ENCODE data around the gene CORO6. TPM values are rescaled to one million over a fixed set of nuclear protein-coding genes. Genes with fewer than 3 reads are reported as not detected.

CORO6 gene
- total and polyA plus RNA-seq, 2 experiments from 2014 or later = 2.6 to 5.2 TPM

DNA sequence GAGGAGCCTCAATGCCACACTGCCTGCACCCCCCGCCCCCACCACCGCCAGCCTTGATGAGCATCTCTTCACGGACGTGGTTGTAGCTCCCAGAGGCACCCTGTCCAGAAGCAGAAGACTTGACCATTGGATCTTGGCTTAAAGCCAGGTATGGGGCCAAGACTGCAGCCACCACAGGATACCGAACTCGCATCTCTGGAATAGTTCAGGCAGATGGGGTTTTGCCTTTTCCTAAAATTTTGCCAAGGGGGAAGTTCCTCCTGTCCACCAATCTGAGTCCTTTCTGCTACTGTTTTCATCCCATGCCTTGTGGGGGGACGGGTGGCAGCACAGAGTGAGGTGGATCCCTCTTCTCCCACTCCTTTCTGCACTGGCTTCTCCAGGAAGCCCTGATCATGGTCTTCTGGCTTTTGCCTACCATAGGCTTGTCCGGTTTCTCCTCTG is 939 bp downstream of the CORO6 start:
- Mint-ChIP-seq H3K4me1 (peaks cover 37% of the 10 kb centered on the region), H3K9me3 (no peaks in the 10 kb centered on the region; the same call in 2 of the 3 replicates), H3K4me3 (peak overlapping the region; percentile 72), H3K27me3 (ENCODE audit: insufficient read depth, low read depth, poor library complexity) (peaks cover 46% of the 10 kb centered on the region), H3K27ac (no peak overlapping the region), H3K36me3 (ENCODE audit: low read depth) (no peaks in the 10 kb centered on the region; the same call in 2 of the 3 replicates)
- H3F3A ChIP-seq (replicated peaks; ENCODE audit: low read depth) = no peaks in the 10 kb centered on the region; the same call in 1 of the 2 replicates
- H3K27ac ChIP-seq (ENCODE audit: low read depth) = no peak overlapping the region
- H3K27me3 ChIP-seq (ENCODE audit: insufficient read depth) = peaks cover 68% of the 10 kb centered on the region
- H3K36me3 ChIP-seq (ENCODE audit: insufficient read depth) = no peaks in the 10 kb centered on the region
- peak overlapping the region; percentile 93 for H3K4me2 ChIP-seq
- DNase-seq (ENCODE audit: low spot score) (no peak), ATAC-seq (no peak)
- peak overlapping the region; percentile 89 for H3K4me3 ChIP-seq
- peaks cover 24% of the 10 kb centered on the region for H3K4me1 ChIP-seq (ENCODE audit: insufficient read depth)
- TF ChIP-seq, protein P1, sequence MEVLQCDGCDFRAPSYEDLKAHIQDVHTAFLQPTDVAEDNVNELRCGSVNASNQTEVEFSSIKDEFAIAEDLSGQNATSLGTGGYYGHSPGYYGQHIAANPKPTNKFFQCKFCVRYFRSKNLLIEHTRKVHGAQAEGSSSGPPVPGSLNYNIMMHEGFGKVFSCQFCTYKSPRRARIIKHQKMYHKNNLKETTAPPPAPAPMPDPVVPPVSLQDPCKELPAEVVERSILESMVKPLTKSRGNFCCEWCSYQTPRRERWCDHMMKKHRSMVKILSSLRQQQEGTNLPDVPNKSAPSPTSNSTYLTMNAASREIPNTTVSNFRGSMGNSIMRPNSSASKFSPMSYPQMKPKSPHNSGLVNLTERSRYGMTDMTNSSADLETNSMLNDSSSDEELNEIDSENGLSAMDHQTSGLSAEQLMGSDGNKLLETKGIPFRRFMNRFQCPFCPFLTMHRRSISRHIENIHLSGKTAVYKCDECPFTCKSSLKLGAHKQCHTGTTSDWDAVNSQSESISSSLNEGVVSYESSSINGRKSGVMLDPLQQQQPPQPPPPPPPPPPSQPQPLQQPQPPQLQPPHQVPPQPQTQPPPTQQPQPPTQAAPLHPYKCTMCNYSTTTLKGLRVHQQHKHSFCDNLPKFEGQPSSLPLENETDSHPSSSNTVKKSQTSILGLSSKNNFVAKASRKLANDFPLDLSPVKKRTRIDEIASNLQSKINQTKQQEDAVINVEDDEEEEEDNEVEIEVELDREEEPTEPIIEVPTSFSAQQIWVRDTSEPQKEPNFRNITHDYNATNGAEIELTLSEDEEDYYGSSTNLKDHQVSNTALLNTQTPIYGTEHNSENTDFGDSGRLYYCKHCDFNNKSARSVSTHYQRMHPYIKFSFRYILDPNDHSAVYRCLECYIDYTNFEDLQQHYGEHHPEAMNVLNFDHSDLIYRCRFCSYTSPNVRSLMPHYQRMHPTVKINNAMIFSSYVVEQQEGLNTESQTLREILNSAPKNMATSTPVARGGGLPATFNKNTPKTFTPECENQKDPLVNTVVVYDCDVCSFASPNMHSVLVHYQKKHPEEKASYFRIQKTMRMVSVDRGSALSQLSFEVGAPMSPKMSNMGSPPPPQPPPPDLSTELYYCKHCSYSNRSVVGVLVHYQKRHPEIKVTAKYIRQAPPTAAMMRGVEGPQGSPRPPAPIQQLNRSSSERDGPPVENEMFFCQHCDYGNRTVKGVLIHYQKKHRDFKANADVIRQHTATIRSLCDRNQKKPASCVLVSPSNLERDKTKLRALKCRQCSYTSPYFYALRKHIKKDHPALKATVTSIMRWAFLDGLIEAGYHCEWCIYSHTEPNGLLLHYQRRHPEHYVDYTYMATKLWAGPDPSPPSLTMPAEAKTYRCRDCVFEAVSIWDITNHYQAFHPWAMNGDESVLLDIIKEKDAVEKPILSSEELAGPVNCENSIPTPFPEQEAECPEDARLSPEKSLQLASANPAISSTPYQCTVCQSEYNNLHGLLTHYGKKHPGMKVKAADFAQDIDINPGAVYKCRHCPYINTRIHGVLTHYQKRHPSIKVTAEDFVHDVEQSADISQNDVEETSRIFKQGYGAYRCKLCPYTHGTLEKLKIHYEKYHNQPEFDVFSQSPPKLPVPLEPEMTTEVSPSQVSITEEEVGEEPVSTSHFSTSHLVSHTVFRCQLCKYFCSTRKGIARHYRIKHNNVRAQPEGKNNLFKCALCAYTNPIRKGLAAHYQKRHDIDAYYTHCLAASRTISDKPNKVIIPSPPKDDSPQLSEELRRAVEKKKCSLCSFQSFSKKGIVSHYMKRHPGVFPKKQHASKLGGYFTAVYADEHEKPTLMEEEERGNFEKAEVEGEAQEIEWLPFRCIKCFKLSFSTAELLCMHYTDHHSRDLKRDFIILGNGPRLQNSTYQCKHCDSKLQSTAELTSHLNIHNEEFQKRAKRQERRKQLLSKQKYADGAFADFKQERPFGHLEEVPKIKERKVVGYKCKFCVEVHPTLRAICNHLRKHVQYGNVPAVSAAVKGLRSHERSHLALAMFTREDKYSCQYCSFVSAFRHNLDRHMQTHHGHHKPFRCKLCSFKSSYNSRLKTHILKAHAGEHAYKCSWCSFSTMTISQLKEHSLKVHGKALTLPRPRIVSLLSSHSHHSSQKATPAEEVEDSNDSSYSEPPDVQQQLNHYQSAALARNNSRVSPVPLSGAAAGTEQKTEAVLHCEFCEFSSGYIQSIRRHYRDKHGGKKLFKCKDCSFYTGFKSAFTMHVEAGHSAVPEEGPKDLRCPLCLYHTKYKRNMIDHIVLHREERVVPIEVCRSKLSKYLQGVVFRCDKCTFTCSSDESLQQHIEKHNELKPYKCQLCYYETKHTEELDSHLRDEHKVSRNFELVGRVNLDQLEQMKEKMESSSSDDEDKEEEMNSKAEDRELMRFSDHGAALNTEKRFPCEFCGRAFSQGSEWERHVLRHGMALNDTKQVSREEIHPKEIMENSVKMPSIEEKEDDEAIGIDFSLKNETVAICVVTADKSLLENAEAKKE (CRISPR knock-in tag; IDR thresholded peaks at IDR 0.05) = no peak
- no peak overlapping the region for H2AFZ ChIP-seq
- no peaks in the 10 kb centered on the region for H3K79me2 ChIP-seq (replicated peaks; ENCODE audit: insufficient read depth)
- 0 out of 2 replicates have a peak, but pooled peaks cover 4% of the 10 kb centered on the region for H3K9me2 ChIP-seq (ENCODE audit: insufficient read depth)
- H4K20me1 ChIP-seq (replicated peaks; ENCODE audit: insufficient read depth) = no peaks in the 10 kb centered on the region; the same call in 1 of the 2 replicates

DNA sequence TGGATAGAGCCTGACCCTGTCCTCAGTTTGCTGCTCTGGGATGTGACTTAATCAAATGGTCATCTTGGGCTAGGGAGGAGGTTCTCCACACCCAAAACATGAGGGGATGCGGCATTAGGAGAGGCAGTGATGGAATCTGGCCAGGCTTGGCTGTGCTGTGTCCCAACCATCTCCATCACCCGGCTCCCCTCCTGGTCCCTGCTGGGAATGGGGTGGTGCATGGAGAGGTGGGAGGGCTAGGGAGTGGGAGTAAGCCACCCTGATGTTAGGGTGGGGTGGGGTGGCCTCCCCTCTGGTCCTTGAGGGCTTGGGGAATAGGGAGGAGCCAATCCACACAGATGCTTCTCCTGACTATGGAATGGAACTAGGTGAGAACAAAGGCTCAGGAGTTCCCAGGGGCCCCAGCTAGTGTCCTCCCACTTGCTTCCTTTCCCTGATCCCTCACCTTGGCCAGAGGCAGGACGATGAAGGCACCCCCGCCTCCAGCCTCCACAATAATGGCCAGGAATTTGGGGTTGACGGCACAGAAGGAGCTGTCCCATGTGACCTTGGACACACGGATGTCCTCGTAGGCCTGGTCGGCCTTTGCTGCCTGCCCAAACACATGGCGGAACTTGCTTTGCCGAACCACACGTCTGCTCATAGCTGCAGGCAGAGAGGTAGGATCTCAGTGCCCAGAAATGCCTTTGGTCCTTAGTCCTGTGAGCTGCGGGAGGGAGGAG is 1.8 kb downstream of the CORO6 start:
- ATAC-seq = no peak
- H3K27ac Mint-ChIP-seq = no peak overlapping the region
- H3K4me1 Mint-ChIP-seq = peaks cover 42% of the 10 kb centered on the region
- peaks cover 4% of the 10 kb centered on the region; the same call in 1 of the 2 replicates for H3F3A ChIP-seq (replicated peaks; ENCODE audit: low read depth)
- peaks cover 76% of the 10 kb centered on the region for H3K27me3 ChIP-seq (ENCODE audit: insufficient read depth)
- H3K27ac ChIP-seq (ENCODE audit: low read depth) = no peak overlapping the region
- no peak overlapping the region for H2AFZ ChIP-seq
- H3K9me2 ChIP-seq (ENCODE audit: insufficient read depth) = 0 out of 2 replicates have a peak, but pooled peaks cover 4% of the 10 kb centered on the region
- peaks cover 5% of the 10 kb centered on the region; the same call in 1 of the 2 replicates for H4K20me1 ChIP-seq (replicated peaks; ENCODE audit: insufficient read depth)
- H3K4me3 Mint-ChIP-seq = no peak overlapping the region; the same call in 2 of the 3 replicates
- no peak overlapping the region for H3K4me2 ChIP-seq
- DNase-seq (ENCODE audit: low spot score) = no peak
- H3K36me3 ChIP-seq (ENCODE audit: insufficient read depth) = no peaks in the 10 kb centered on the region
- peaks cover 54% of the 10 kb centered on the region for H3K27me3 Mint-ChIP-seq (ENCODE audit: insufficient read depth, low read depth, poor library complexity)
- no peaks in the 10 kb centered on the region; the same call in 2 of the 3 replicates for H3K36me3 Mint-ChIP-seq (ENCODE audit: low read depth)
- H3K4me3 ChIP-seq = no peak overlapping the region
- H3K9me3 Mint-ChIP-seq = no peaks in the 10 kb centered on the region; the same call in 2 of the 3 replicates
- no peaks in the 10 kb centered on the region for H3K79me2 ChIP-seq (replicated peaks; ENCODE audit: insufficient read depth)
- H3K4me1 ChIP-seq (ENCODE audit: insufficient read depth) = peaks cover 30% of the 10 kb centered on the region
- TF ChIP-seq ZNF114 (CRISPR knock-in tag; IDR thresholded peaks at IDR 0.05) (no peak), EZH2 (IDR thresholded peaks at IDR 0.05; ENCODE audit: low read depth, unreplicated experiment) (no peak), POLR2AphosphoS5 (IDR thresholded peaks at IDR 0.05; ENCODE audit: low read depth) (no peak), NANOG (IDR thresholded peaks at IDR 0.05; ENCODE audit: borderline replicate concordance) (no peak)
- TF ChIP-seq, protein P2, sequence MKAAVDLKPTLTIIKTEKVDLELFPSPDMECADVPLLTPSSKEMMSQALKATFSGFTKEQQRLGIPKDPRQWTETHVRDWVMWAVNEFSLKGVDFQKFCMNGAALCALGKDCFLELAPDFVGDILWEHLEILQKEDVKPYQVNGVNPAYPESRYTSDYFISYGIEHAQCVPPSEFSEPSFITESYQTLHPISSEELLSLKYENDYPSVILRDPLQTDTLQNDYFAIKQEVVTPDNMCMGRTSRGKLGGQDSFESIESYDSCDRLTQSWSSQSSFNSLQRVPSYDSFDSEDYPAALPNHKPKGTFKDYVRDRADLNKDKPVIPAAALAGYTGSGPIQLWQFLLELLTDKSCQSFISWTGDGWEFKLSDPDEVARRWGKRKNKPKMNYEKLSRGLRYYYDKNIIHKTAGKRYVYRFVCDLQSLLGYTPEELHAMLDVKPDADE (IDR thresholded peaks at IDR 0.05) = no peak
